HG02973 (cell line): ENCODE measurements around the gene ADNP2.

Experiments
- ATAC-seq: cut with Tn5 transposase; IDR thresholded peaks from one replicate; pipeline ENCODE4 v1.9.1; 2021; ENCODE audit warnings: moderate library complexity; ENCODE audit not compliant: unreplicated experiment

Gene ADNP2

GRCh38 chr18:80106482-80107051, 2.5 kb upstream of the ADNP2 start:
- ATAC-seq = no peak

- no peak for ATAC-seq
These were observed 1.6 kb upstream of the ADNP2 start for GRCh38 chr18:80107426-80107825.

GRCh38 chr18:80108121-80108536, 933 bp upstream of the ADNP2 start:
- ATAC-seq = no peak

GRCh38 chr18:80109676-80110078, 615 bp downstream of the ADNP2 start:
- peak; percentile 24 for ATAC-seq

- ATAC-seq = no peak
These were observed 3.7 kb downstream of the ADNP2 start for GRCh38 chr18:80112624-80113248.

GRCh38 chr18:80115035-80115434, 6.0 kb downstream of the ADNP2 start:
- no peak for ATAC-seq

GRCh38 chr18:80119111-80119510, 10.0 kb downstream of the ADNP2 start:
- ATAC-seq = no peak

GRCh38 chr18:80120932-80121331, 11.9 kb downstream of the ADNP2 start:
- ATAC-seq = no peak

GRCh38 chr18:80124131-80124530, 15.1 kb downstream of the ADNP2 start:
- no peak for ATAC-seq

GRCh38 chr18:80126797-80127196, 17.7 kb downstream of the ADNP2 start:
- no peak for ATAC-seq

- no peak for ATAC-seq
These were observed 18.6 kb downstream of the ADNP2 start for GRCh38 chr18:80127635-80128034.

- ATAC-seq = no peak
These were observed 20.8 kb downstream of the ADNP2 start for GRCh38 chr18:80129672-80130367.

GRCh38 chr18:80130555-80130954, 21.5 kb downstream of the ADNP2 start:
- no peak for ATAC-seq

- ATAC-seq = no peak
These were observed 23.2 kb downstream of the ADNP2 start for GRCh38 chr18:80132180-80132812.

- ATAC-seq = no peak
These were observed 24.1 kb downstream of the ADNP2 start for GRCh38 chr18:80133124-80133523.

- ATAC-seq = no peak
These were observed 26.1 kb downstream of the ADNP2 start for GRCh38 chr18:80135136-80135535.

- no peak for ATAC-seq
These were observed 27.6 kb downstream of the ADNP2 start for GRCh38 chr18:80136679-80137078.

GRCh38 chr18:80137137-80137536, 28.1 kb downstream of the ADNP2 start:
- no peak for ATAC-seq

GRCh38 chr18:80137976-80138375, 28.9 kb downstream of the ADNP2 start:
- no peak for ATAC-seq

- no peak for ATAC-seq
These were observed 31.5 kb downstream of the ADNP2 start for GRCh38 chr18:80140455-80140985.

GRCh38 chr18:80143881-80144280, 34.8 kb downstream of the ADNP2 start:
- ATAC-seq = no peak
